Measurements from ENCODE around the gene CAMKMT. TPM values are rescaled to one million over a fixed set of nuclear protein-coding genes. Genes with fewer than 3 reads are reported as not detected.
A peak's percentile ranks its signal among the peaks of the same experiment; 100 is the strongest.

CAMKMT gene
- total RNA-seq, 1 donor from 2014 or later = 9.0 TPM

GRCh38 chr2:44559108-44559507 lies 197.4 kb downstream of the CAMKMT start:
- Histone ChIP-seq H3K4me3 (ENCODE audit: low read depth, low read length) (no peak overlapping the region), H3K27me3 (ENCODE audit: control insufficient read depth, insufficient read depth, low read length) (no peaks in the 10 kb centered on the region), H3K36me3 (ENCODE audit: control insufficient read depth, insufficient read depth, low read length) (no peaks in the 10 kb centered on the region)
- no peak for FAIRE-seq
- TF ChIP-seq, protein P1, sequence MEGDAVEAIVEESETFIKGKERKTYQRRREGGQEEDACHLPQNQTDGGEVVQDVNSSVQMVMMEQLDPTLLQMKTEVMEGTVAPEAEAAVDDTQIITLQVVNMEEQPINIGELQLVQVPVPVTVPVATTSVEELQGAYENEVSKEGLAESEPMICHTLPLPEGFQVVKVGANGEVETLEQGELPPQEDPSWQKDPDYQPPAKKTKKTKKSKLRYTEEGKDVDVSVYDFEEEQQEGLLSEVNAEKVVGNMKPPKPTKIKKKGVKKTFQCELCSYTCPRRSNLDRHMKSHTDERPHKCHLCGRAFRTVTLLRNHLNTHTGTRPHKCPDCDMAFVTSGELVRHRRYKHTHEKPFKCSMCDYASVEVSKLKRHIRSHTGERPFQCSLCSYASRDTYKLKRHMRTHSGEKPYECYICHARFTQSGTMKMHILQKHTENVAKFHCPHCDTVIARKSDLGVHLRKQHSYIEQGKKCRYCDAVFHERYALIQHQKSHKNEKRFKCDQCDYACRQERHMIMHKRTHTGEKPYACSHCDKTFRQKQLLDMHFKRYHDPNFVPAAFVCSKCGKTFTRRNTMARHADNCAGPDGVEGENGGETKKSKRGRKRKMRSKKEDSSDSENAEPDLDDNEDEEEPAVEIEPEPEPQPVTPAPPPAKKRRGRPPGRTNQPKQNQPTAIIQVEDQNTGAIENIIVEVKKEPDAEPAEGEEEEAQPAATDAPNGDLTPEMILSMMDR (IDR thresholded peaks at IDR 0.05; ENCODE audit: insufficient read depth, low read length, severe bottlenecking) = no peak
- DNase-seq (ENCODE audit: low read depth) = no peak

DNA sequence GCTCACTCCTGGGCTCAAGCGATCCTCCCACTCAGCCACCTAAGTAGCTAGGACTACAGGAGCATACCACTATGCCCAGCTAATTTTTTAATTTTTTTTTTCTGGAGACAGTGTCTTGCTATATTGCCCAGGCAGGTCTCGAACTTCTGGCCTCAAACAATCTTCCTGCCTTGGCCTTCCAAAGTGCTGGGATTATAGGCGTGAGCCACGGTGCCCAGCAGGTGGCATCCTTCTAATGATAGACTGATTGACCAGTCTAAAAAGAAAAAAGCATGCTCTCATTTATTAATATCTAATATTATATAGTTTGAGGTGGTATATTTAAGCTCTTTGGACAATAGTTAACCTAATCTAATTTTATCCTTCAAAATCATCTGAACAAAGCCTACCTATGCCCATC lies 198.6 kb downstream of the CAMKMT start:
- Histone ChIP-seq H3K27me3 (ENCODE audit: control insufficient read depth, insufficient read depth, low read length) (no peaks in the 10 kb centered on the region), H3K4me3 (ENCODE audit: low read depth, low read length) (no peak overlapping the region), H3K36me3 (ENCODE audit: control insufficient read depth, insufficient read depth, low read length) (no peaks in the 10 kb centered on the region)
- DNase-seq (ENCODE audit: low read depth) = peak; percentile 12
- FAIRE-seq = no peak
- TF ChIP-seq, protein P1 (IDR thresholded peaks at IDR 0.05; ENCODE audit: insufficient read depth, low read length, severe bottlenecking) = peak; percentile 34

GRCh38 chr2:44560941-44561340 lies 199.2 kb downstream of the CAMKMT start:
- Histone ChIP-seq H3K27me3 (ENCODE audit: control insufficient read depth, insufficient read depth, low read length) (no peaks in the 10 kb centered on the region), H3K4me3 (ENCODE audit: low read depth, low read length) (no peak overlapping the region), H3K36me3 (ENCODE audit: control insufficient read depth, insufficient read depth, low read length) (no peaks in the 10 kb centered on the region)
- FAIRE-seq (no peak), DNase-seq (ENCODE audit: low read depth) (peak; percentile 36)
- TF ChIP-seq, protein P1 (IDR thresholded peaks at IDR 0.05; ENCODE audit: insufficient read depth, low read length, severe bottlenecking) = no peak

DNA sequence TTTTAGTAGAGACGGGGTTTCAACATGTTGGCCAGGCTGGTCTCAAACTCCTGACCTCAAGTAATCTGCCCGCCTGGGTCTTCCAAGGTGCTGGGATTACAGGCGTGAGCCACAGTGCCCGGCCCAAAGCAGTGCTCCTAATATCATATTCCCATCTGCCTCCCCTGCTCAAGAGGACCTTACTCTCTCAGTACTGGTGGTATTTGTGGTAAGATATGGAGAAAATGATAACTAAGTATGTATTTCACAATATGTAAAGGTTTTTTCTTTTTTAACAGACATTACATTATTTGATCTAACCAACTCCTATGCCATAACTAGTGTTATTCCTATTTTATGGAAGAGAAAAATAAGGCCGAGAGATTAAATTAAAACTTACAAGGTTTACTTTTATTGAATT lies 201.0 kb downstream of the CAMKMT start:
- H3K4me3 ChIP-seq (ENCODE audit: low read depth, low read length) = no peak overlapping the region
- H3K27me3 ChIP-seq (ENCODE audit: control insufficient read depth, insufficient read depth, low read length) = no peaks in the 10 kb centered on the region
- no peak for DNase-seq (ENCODE audit: low read depth)
- TF ChIP-seq, protein P1 (IDR thresholded peaks at IDR 0.05; ENCODE audit: insufficient read depth, low read length, severe bottlenecking) = no peak
- no peak for FAIRE-seq
- no peaks in the 10 kb centered on the region for H3K36me3 ChIP-seq (ENCODE audit: control insufficient read depth, insufficient read depth, low read length)

DNA sequence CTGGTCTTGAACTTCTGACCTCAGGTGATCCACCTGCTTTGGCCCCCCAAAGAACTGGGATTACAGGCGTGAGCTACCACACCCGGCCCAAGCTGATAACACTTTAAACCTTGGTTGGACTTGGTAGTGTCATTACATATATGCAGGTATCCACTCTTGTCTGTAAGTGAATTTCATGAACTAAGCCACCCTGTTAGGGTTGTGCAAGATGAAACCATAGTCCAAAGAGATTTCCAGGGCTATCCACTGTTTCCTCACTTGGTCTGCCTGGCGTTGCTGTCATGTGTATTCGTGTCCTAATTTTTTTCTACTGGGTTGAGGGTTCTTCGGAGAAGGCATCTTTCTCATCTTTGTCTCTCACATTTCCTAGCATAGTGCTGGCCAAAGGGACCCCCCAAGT lies 203.0 kb downstream of the CAMKMT start:
- Histone ChIP-seq H3K36me3 (ENCODE audit: control insufficient read depth, insufficient read depth, low read length) (no peaks in the 10 kb centered on the region), H3K27me3 (ENCODE audit: control insufficient read depth, insufficient read depth, low read length) (no peaks in the 10 kb centered on the region), H3K4me3 (ENCODE audit: low read depth, low read length) (no peak overlapping the region)
- TF ChIP-seq, protein P1 (IDR thresholded peaks at IDR 0.05; ENCODE audit: insufficient read depth, low read length, severe bottlenecking) = no peak
- no peak for FAIRE-seq
- DNase-seq (ENCODE audit: low read depth) = no peak

DNA sequence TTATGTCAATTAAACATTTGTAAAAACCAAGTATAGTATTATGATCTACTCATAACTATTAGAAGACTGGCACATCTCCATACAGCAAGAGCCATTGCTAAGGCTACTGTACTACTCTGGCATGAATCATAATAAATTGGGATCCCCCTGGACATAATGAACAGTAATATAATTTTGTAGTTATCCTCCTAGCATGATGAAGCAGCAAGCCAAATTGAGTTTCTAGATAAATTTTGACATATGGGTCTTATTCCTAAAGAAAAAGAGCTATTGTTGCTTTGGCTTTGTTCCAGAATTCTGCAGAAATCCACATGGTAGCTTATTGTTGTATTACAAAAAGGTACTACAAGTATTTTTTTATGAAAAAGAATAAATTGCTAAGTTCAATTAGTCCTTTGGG lies 204.3 kb downstream of the CAMKMT start:
- Histone ChIP-seq H3K27me3 (ENCODE audit: control insufficient read depth, insufficient read depth, low read length) (no peaks in the 10 kb centered on the region), H3K4me3 (ENCODE audit: low read depth, low read length) (no peak overlapping the region), H3K36me3 (ENCODE audit: control insufficient read depth, insufficient read depth, low read length) (no peaks in the 10 kb centered on the region)
- DNase-seq (ENCODE audit: low read depth) (no peak), FAIRE-seq (no peak)
- TF ChIP-seq, protein P1 (IDR thresholded peaks at IDR 0.05; ENCODE audit: insufficient read depth, low read length, severe bottlenecking) = no peak
